H1 (cell line): ENCODE results near the gene KIF26B. TPM values are rescaled to one million over a fixed set of nuclear protein-coding genes. Genes with fewer than 3 reads are reported as not detected.

Experiments used
- CTCF ChIA-PET: fragments of 300-600 bp; sonication (Branson Sonifier 250); formaldehyde crosslinking; loops from one replicate; lab custom pipeline; 2021; ENCODE audit not compliant: partially characterized antibody; lab: Charles Lee
- POLR2A ChIA-PET: fragments of 300-600 bp; sonication (Branson Sonifier 250); formaldehyde crosslinking; loops from one replicate; lab custom pipeline; 2021; ENCODE audit warnings: inconsistent platforms; ENCODE audit not compliant: partially characterized antibody; lab: Charles Lee
- DNase-seq, 2 experiments: peaks; one replicate each; pipeline versions ENCODE4 v3.0.0 to v3.0.0-alpha.2; 2010 to 2022; ENCODE audit warnings: low spot score in 2 of 2, low read depth in 1 of 2, mixed read lengths in 1 of 2
- FAIRE-seq: peaks from 2 replicates; lab custom pipeline; 2011; peaks lifted over from hg19 to GRCh38; lab: Jason Lieb, UNC
- H2AFZ ChIP-seq: 2 replicates; pipeline ENCODE4 v1.8.1; 2012; ENCODE audit warnings: low read length, inconsistent platforms
- H2AK5ac ChIP-seq: 2 replicates; pipeline ENCODE4 v1.6.1; 2013; ENCODE audit warnings: low read depth, low read length
- H2BK120ac ChIP-seq: replicated peaks from 2 replicates; pipeline ENCODE3; 2013; ENCODE audit warnings: low read depth, low read length, inconsistent platforms
- H2BK12ac ChIP-seq: 2 replicates; pipeline ENCODE4 v1.6.1; 2013; ENCODE audit warnings: low read depth, low read length
- H2BK15ac ChIP-seq: 2 replicates; pipeline ENCODE4 v1.6.1; 2013; ENCODE audit warnings: low read length
- H2BK20ac ChIP-seq: 2 replicates; pipeline ENCODE4 v1.6.1; 2013; ENCODE audit warnings: low read length
- H2BK5ac ChIP-seq: 2 replicates; pipeline ENCODE4 v1.6.1; 2013; ENCODE audit warnings: low read depth, low read length
- H3K14ac ChIP-seq: 2 replicates; pipeline ENCODE4 v1.6.1; 2013; ENCODE audit warnings: inconsistent platforms; ENCODE audit not compliant: insufficient read length
- H3K18ac ChIP-seq: 2 replicates; pipeline ENCODE4 v1.6.1; 2013; ENCODE audit warnings: low read length; ENCODE audit errors: extremely low read depth
- H3K23ac ChIP-seq: 2 replicates; pipeline ENCODE4 v1.6.1; 2013; ENCODE audit warnings: inconsistent platforms; ENCODE audit not compliant: insufficient read length
- H3K23me2 ChIP-seq: 2 replicates; pipeline ENCODE4 v1.6.1; 2013; ENCODE audit warnings: low read depth, low read length
- H3K27ac ChIP-seq: 2 replicates; pipeline ENCODE4 v1.6.1; 2011; ENCODE audit warnings: low read depth, low read length, inconsistent platforms
- H3K27me3 ChIP-seq, 4 experiments: replicated peaks in 1 of 4; 1 replicate in 1 of 4; 2 replicates in 3 of 4; pipeline versions ENCODE4 v1.6.1 to v1.8.1; 2011 to 2013; ENCODE audit warnings: low read length in 3 of 4, mild to moderate bottlenecking in 3 of 4, inconsistent platforms in 2 of 4, mixed read lengths in 2 of 4, moderate library complexity in 1 of 4; ENCODE audit not compliant: control insufficient read depth in 3 of 4, insufficient read depth in 3 of 4; ENCODE audit errors: extremely low read depth in 1 of 4
- H3K36me3 ChIP-seq, 4 experiments: 2 replicates each; pipeline versions ENCODE4 v1.6.1 to v1.8.1; 2011 to 2013; ENCODE audit warnings: mild to moderate bottlenecking in 4 of 4, low read length in 3 of 4, moderate library complexity in 2 of 4, control low read depth in 1 of 4, inconsistent platforms in 1 of 4; ENCODE audit not compliant: insufficient read depth in 4 of 4, control insufficient read depth in 2 of 4
- H3K4ac ChIP-seq: replicated peaks from 2 replicates; pipeline ENCODE3; 2013; ENCODE audit warnings: low read length, low read depth, mixed read lengths, inconsistent platforms; ENCODE audit not compliant: insufficient read length
- H3K4me1 ChIP-seq, 4 experiments: replicated peaks in 1 of 4; 1 replicate in 1 of 4; 2 replicates in 3 of 4; pipeline versions ENCODE4 v1.6.1 to v1.8.1; 2011 to 2013; ENCODE audit warnings: low read length in 3 of 4, inconsistent platforms in 2 of 4, mixed read lengths in 1 of 4; ENCODE audit not compliant: insufficient read depth in 4 of 4, control insufficient read depth in 3 of 4
- H3K4me2 ChIP-seq, 2 experiments: 2 replicates each; pipeline versions ENCODE4 v1.6.1 to v1.8.1; 2011 to 2013; ENCODE audit warnings: low read depth in 2 of 2, low read length in 2 of 2, control low read depth in 1 of 2, inconsistent platforms in 1 of 2, mild to moderate bottlenecking in 1 of 2; ENCODE audit not compliant: insufficient read depth in 1 of 2
- H3K4me3 ChIP-seq, 4 experiments: fragments of 200-600, 300-600 bp in 1 of 4; sonication (generic), shearing (Covaris generic), sonication (Bioruptor Twin) in 1 of 4; 2 replicates each; pipeline versions ENCODE4 v1.5.1 to v1.8.1; 2011 to 2016; ENCODE audit warnings: low read length in 4 of 4, low read depth in 3 of 4, control low read depth in 2 of 4, inconsistent platforms in 2 of 4, mild to moderate bottlenecking in 2 of 4, mixed read lengths in 1 of 4, moderate library complexity in 1 of 4; ENCODE audit not compliant: insufficient read depth in 2 of 4; ENCODE audit errors: extremely low read depth in 1 of 4
- H3K56ac ChIP-seq: replicated peaks from 2 replicates; pipeline ENCODE3; 2013; ENCODE audit warnings: low read depth, mild to moderate bottlenecking, mixed read lengths, low read length, inconsistent platforms; ENCODE audit not compliant: insufficient read length
- H3K79me1 ChIP-seq: 2 replicates; pipeline ENCODE4 v1.6.1; 2013; ENCODE audit warnings: low read depth, low read length, control low read depth
- H3K79me2 ChIP-seq, 2 experiments: 2 replicates each; pipeline versions ENCODE4 v1.6.1 to v1.8.1; 2012 to 2013; ENCODE audit warnings: low read length in 2 of 2, mild to moderate bottlenecking in 2 of 2, inconsistent platforms in 1 of 2; ENCODE audit not compliant: insufficient read depth in 2 of 2, control insufficient read depth in 1 of 2
- H3K9ac ChIP-seq, 4 experiments: replicated peaks in 1 of 4; 1 replicate in 1 of 4; 2 replicates in 3 of 4; pipeline versions ENCODE4 v1.6.1 to v1.8.1; 2011 to 2013; ENCODE audit warnings: low read depth in 3 of 4, low read length in 3 of 4, control low read depth in 2 of 4, mild to moderate bottlenecking in 2 of 4, moderate library complexity in 2 of 4, inconsistent platforms in 1 of 4; ENCODE audit errors: extremely low read depth in 1 of 4
- H3K9me3 ChIP-seq, 2 experiments: 2 replicates each; pipeline versions ENCODE4 v1.6.1 to v1.8.1; 2012 to 2013; ENCODE audit warnings: mild to moderate bottlenecking in 2 of 2, moderate library complexity in 2 of 2, control low read depth in 1 of 2, inconsistent platforms in 1 of 2, low read depth in 1 of 2, low read length in 1 of 2, mixed read lengths in 1 of 2; ENCODE audit not compliant: insufficient read depth in 2 of 2
- H4K20me1 ChIP-seq, 2 experiments: replicated peaks in 1 of 2; 2 replicates each; pipeline versions ENCODE3 to v1.8.1; 2011 to 2013; ENCODE audit warnings: inconsistent platforms in 2 of 2, low read length in 2 of 2, mild to moderate bottlenecking in 1 of 2; ENCODE audit not compliant: insufficient read depth in 2 of 2, control insufficient read depth in 1 of 2
- H4K5ac ChIP-seq: 2 replicates; pipeline ENCODE4 v1.6.1; 2013; ENCODE audit warnings: low read length, low read depth, mixed read lengths, inconsistent platforms; ENCODE audit not compliant: insufficient read length
- H4K8ac ChIP-seq: 2 replicates; pipeline ENCODE4 v1.8.0; 2013; ENCODE audit warnings: mild to moderate bottlenecking, moderate library complexity, low read length, inconsistent platforms; ENCODE audit not compliant: insufficient read depth; ENCODE audit errors: extremely low read depth
- H4K91ac ChIP-seq: replicated peaks from 2 replicates; pipeline ENCODE3; 2013; ENCODE audit warnings: low read length, mixed read lengths, inconsistent platforms; ENCODE audit not compliant: insufficient read length
- BACH1 ChIP-seq: IDR thresholded peaks from 2 replicates; pipeline ENCODE4 v1.6.1; 2012; ENCODE audit warnings: low read length, improper control_type of control experiment
- BCL11A ChIP-seq, 2 experiments: IDR thresholded peaks; one replicate each; pipeline ENCODE4 v1.6.1; 2011; ENCODE audit warnings: low read depth in 2 of 2, low read length in 2 of 2, mild to moderate bottlenecking in 2 of 2
- BRCA1 ChIP-seq: IDR thresholded peaks from 2 replicates; pipeline ENCODE4 v1.6.1; 2012; ENCODE audit warnings: low read depth, low read length, improper control_type of control experiment
- CBX8 ChIP-seq: fragments of 300-800, 300-1000 bp; sonication (generic); IDR thresholded peaks from 2 replicates; pipeline ENCODE4 v1.7.1; 2016; ENCODE audit warnings: low read depth, low read length, borderline replicate concordance
- JUND ChIP-seq: IDR thresholded peaks from 2 replicates; pipeline ENCODE4 v1.6.1; 2011; ENCODE audit warnings: mild to moderate bottlenecking, improper control_type of control experiment, low read length
- KDM5A ChIP-seq: fragments of 200-600 bp; IDR thresholded peaks from 2 replicates; pipeline ENCODE4 v1.7.1; 2012; ENCODE audit warnings: mild to moderate bottlenecking, low read length, inconsistent platforms, mixed read lengths
- POLR2AphosphoS5 ChIP-seq: IDR thresholded peaks from 2 replicates; pipeline ENCODE4 v1.6.1; 2011; ENCODE audit warnings: low read depth, low read length
- TAF7 ChIP-seq: optimal IDR thresholded peaks from 2 replicates; pipeline ENCODE3; 2011; ENCODE audit warnings: low read depth, mild to moderate bottlenecking, inconsistent platforms, low read length, moderate library complexity, borderline replicate concordance
- TCF12 ChIP-seq: IDR thresholded peaks from 2 replicates; pipeline ENCODE4 v1.6.1; 2011; ENCODE audit warnings: low read depth, mild to moderate bottlenecking, low read length
- ZNF274 ChIP-seq: IDR thresholded peaks from 2 replicates; pipeline ENCODE4 v1.7.0; 2012; ENCODE audit warnings: low read length, borderline replicate concordance; ENCODE audit errors: extremely low read depth
- WGBS, 2 experiments: shearing (Covaris generic) in 1 of 2; methylation state at CpG; one replicate each; pipeline versions ENCODE4 v1.1.6 to v1.1.7; 2013 to 2015; ENCODE audit warnings: low lambda C conversion rate in 2 of 2, mixed read lengths in 2 of 2, inconsistent platforms in 1 of 2, low coverage in 1 of 2, missing lambda C conversion rate in 1 of 2; ENCODE audit not compliant: insufficient replicate concordance in 2 of 2, insufficient coverage in 1 of 2, insufficient read length in 1 of 2; ENCODE audit errors: extremely low coverage in 1 of 2, missing lambda C conversion rate in 1 of 2; 5-methylcytosine and 5-hydroxymethylcytosine counted together
- polyA plus RNA-seq, 7 experiments: library from polyadenylated mRNA; depleted of rRNA in 3 of 7; stranded (reverse) in 5 of 7; unstranded in 2 of 7; fragments of >200 nt in 5 of 7; fragments of 200-250 nt in 2 of 7; gene quantifications; 1 replicate in 5 of 7; 2 replicates in 1 of 7; 4 replicates in 1 of 7; pipeline versions ENCODE4 v1.2.1 to v1.2.3, GENCODE V29; 2011 to 2013; ENCODE audit warnings: missing spikeins in 2 of 7, mixed read lengths in 2 of 7
- total RNA-seq: library from RNA; stranded (reverse); fragmentation: NEBNext Ultra II Directional; extraction: Animal tissue kit (Norgen Biotek cat#: 25700); gene quantifications from 2 replicates; pipeline ENCODE4 v1.2.1, GENCODE V29; 2021

Gene KIF26B
- total and polyA plus RNA-seq, 2 of the 8 experiments (the other 6 are each of a cell fraction or from before 2014, with no cell fraction given), result 0.06 to 0.28 TPM

- no peak for DNase-seq
- Histone ChIP-seq H2BK5ac (no peak overlapping the region), H4K20me1 (no peaks in the 10 kb centered on the region), H3K4ac (no peak overlapping the region), H2AFZ (no peak overlapping the region), H3K23me2 (no peaks in the 10 kb centered on the region), H4K8ac (no peak overlapping the region), H2BK15ac (no peak overlapping the region), H3K9ac (no peak overlapping the region), H3K18ac (no peak overlapping the region), H2BK12ac (no peak overlapping the region), H4K5ac (no peak overlapping the region), H3K79me2 (no peaks in the 10 kb centered on the region), H3K9me3 (no peaks in the 10 kb centered on the region), H3K4me1 (no peaks in the 10 kb centered on the region), H3K4me2 (no peak overlapping the region), H3K14ac (no peak overlapping the region), H3K36me3 (no peaks in the 10 kb centered on the region), H4K91ac (no peak overlapping the region), H2AK5ac (no peak overlapping the region), H3K79me1 (no peaks in the 10 kb centered on the region), H3K27ac (no peak overlapping the region), H3K23ac (no peak overlapping the region), H2BK20ac (no peak overlapping the region), H2BK120ac (no peak overlapping the region), H3K56ac (no peak overlapping the region), H3K4me3 (no peak overlapping the region), H3K27me3 (no peaks in the 10 kb centered on the region)
- FAIRE-seq, result no peak
- ChIA-PET POLR2A (no interaction called here), CTCF (interaction anchor here (0.6 kb wide), 1 partner anchor 28 kb away, joined by 3 read pairs; no protein-coding TSS in a partner anchor)
- TF ChIP-seq JUND (no peak), BRCA1 (no peak), KDM5A (no peak), TAF7 (no peak), POLR2AphosphoS5 (no peak), ZNF274 (no peak), BCL11A (IDR thresholded peaks at IDR 0.05; ENCODE audit: low read depth in 2 of 2, low read length in 2 of 2) (no peak), BACH1 (no peak), TCF12 (no peak), CBX8 (no peak)
- 78% methylated on average over 12 of the region's 14 CpGs; no CpG with 5 or more reads in 1 of the 2 experiments for WGBS, 2 experiments
These were observed 543.3 kb downstream of the KIF26B start for GRCh38 chr1:245698116-245698515.
